ENCODE results near the gene FUT9.
"Not testable (repeated sequence)": the region's sequence is repeated elsewhere in the genome, so short reads cannot be mapped to it uniquely, and the experiment has no call there.

FUT9 gene

GRCh38 chr6:96194675-96195074, 178.9 kb downstream of the FUT9 start:
- no peak for DNase-seq

GRCh38 chr6:96195272-96195671, 179.5 kb downstream of the FUT9 start:
- DNase-seq: no peak

- DNase-seq: no peak
Observed at GRCh38 chr6:96196633-96197032, 180.9 kb downstream of the FUT9 start.

- DNase-seq: no peak
Observed at GRCh38 chr6:96197241-96197640, 181.5 kb downstream of the FUT9 start.

GRCh38 chr6:96202571-96202970, 186.8 kb downstream of the FUT9 start:
- DNase-seq: no peak

GRCh38 chr6:96211341-96211740, 195.6 kb downstream of the FUT9 start:
- DNase-seq: no peak

- DNase-seq: no peak
Observed at GRCh38 chr6:96212066-96212465, 196.3 kb downstream of the FUT9 start.

- no peak for DNase-seq
Observed at GRCh38 chr6:96213784-96214183, 198.0 kb downstream of the FUT9 start.

GRCh38 chr6:96223695-96224094, 207.9 kb downstream of the FUT9 start:
- no peak for DNase-seq

- DNase-seq: no peak
Observed at GRCh38 chr6:96227135-96227534, 211.4 kb downstream of the FUT9 start.

GRCh38 chr6:96234444-96234843, 218.7 kb downstream of the FUT9 start:
- no peak for DNase-seq

- DNase-seq: no peak
Observed at GRCh38 chr6:96235927-96236326, 220.2 kb downstream of the FUT9 start.

GRCh38 chr6:96236471-96236870, 220.7 kb downstream of the FUT9 start:
- DNase-seq: no peak

GRCh38 chr6:96237638-96238347, 222.0 kb downstream of the FUT9 start:
- DNase-seq: no peak

GRCh38 chr6:96246563-96246962, 230.8 kb downstream of the FUT9 start:
- DNase-seq: no peak

- no peak for DNase-seq
Observed at GRCh38 chr6:96249755-96250154, 234.0 kb downstream of the FUT9 start.

- DNase-seq: no peak
Observed at GRCh38 chr6:96257751-96258150, 242.0 kb downstream of the FUT9 start.

- not testable (repeated sequence) for DNase-seq
Observed at GRCh38 chr6:96260787-96261430, 245.1 kb downstream of the FUT9 start.

All from NCI-H187 treated with DMSO at 0.1 percent for 48 hours (cell line).